OCI-LY3 (cell line): ENCODE measurements around the gene TRAPPC4.

Source experiments
- EZH2phosphoT487 ChIP-seq: fragments of 200-600 bp; shearing (Covaris generic); IDR thresholded peaks from 2 replicates; pipeline ENCODE4 v1.6.1; 2018; ENCODE audit warnings: antibody characterized with exemption, mixed run types, low read depth
- TF ChIP-seq, protein P1 (sequence below): fragments of 200-600, 300-600 bp; sonication (generic); IDR thresholded peaks from 2 replicates; pipeline ENCODE4 v1.5.1; 2014; ENCODE audit warnings: antibody characterized with exemption, low read length, low read depth

DNA sequence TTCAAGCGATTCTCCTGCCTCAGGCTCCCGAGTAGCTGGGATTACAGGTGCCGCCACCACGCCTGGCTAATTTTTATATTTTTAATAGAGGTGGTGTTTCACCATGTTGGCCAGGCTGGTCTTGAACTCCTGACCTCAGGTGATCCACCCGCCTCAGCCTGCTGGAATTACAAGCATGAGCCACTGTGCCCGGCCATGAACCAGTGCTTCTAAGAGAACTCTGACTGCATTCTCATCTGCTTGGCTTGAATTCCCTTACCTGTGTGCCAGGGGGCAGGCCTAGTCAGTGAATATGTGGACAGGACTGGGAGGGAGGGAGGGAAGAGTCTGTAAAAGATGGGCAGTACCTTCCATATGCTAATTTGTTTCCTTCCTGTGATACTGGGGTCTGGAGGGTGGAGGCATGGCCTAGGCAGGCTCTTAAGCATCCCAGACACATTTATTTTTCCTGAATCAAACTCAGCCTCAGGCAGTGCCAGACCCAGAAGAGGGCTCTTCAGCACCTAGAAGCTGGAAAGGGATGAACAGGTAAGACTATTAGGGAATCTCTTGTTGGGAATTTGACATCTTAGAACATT lies 7.0 kb upstream of the TRAPPC4 start:
- TF ChIP-seq, protein P1, sequence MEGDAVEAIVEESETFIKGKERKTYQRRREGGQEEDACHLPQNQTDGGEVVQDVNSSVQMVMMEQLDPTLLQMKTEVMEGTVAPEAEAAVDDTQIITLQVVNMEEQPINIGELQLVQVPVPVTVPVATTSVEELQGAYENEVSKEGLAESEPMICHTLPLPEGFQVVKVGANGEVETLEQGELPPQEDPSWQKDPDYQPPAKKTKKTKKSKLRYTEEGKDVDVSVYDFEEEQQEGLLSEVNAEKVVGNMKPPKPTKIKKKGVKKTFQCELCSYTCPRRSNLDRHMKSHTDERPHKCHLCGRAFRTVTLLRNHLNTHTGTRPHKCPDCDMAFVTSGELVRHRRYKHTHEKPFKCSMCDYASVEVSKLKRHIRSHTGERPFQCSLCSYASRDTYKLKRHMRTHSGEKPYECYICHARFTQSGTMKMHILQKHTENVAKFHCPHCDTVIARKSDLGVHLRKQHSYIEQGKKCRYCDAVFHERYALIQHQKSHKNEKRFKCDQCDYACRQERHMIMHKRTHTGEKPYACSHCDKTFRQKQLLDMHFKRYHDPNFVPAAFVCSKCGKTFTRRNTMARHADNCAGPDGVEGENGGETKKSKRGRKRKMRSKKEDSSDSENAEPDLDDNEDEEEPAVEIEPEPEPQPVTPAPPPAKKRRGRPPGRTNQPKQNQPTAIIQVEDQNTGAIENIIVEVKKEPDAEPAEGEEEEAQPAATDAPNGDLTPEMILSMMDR, result no peak
- TF ChIP-seq EZH2phosphoT487, result no peak
